NCI-H2171 (cell line): ENCODE data around the gene TLR2.
A peak's percentile ranks its signal among the peaks of the same experiment; 100 is the strongest.

Experiments used
- DNase-seq: peaks from one replicate; lab custom pipeline; 2025; lab: John Stamatoyannopoulos, UW

TLR2 gene

GRCh38 chr4:153733751-153734448 is 49.8 kb downstream of the TLR2 start:
- no peak for DNase-seq

- no peak for DNase-seq
These were observed 51.9 kb downstream of the TLR2 start for GRCh38 chr4:153735906-153736461.

GRCh38 chr4:153741541-153741940 is 57.5 kb downstream of the TLR2 start:
- no peak for DNase-seq

GRCh38 chr4:153745651-153746050 is 61.6 kb downstream of the TLR2 start:
- DNase-seq, result no peak

GRCh38 chr4:153747406-153747955 is 63.4 kb downstream of the TLR2 start:
- DNase-seq, result no peak

GRCh38 chr4:153748378-153748777 is 64.3 kb downstream of the TLR2 start:
- DNase-seq, result no peak

GRCh38 chr4:153750197-153750817 is 66.2 kb downstream of the TLR2 start:
- DNase-seq, result peak; percentile 27

- no peak for DNase-seq
These were observed 71.1 kb downstream of the TLR2 start for GRCh38 chr4:153755186-153755585.
